Right lobe of liver (tissue), 6 donors: Measurements from ENCODE around the gene GPD1L. TPM values are rescaled to one million over a fixed set of nuclear protein-coding genes. Genes with fewer than 3 reads are reported as not detected.
"Not testable (repeated sequence)": the region's sequence is repeated elsewhere in the genome, so short reads cannot be mapped to it uniquely, and the experiment has no call there.

Source experiments
- ATAC-seq, 4 donors: fragments of 200-7000 bp; cut with Tn5 transposase; one replicate each; pipeline ENCODE4 v1.9.1; 2020; ENCODE audit warnings: mild to moderate bottlenecking in 4 of 4, moderate library complexity in 4 of 4
- DNase-seq, 3 donors: peaks; one replicate each; pipeline ENCODE4 v3.0.0-alpha.2; 2020
- H3K27ac ChIP-seq, 3 donors: fragments of 200-600 bp; one replicate each; pipeline ENCODE4 v1.8.0; 2022
- H3K27me3 ChIP-seq, 2 donors: fragments of 200-600 bp; one replicate each; pipeline ENCODE4 v1.8.0; 2022
- H3K36me3 ChIP-seq, 4 donors: fragments of 200-600 bp; sonication (generic) in 1 of 4; one replicate each; pipeline versions ENCODE4 v1.5.1 to v1.8.0; 2017 to 2022; ENCODE audit warnings: control low read depth in 1 of 4
- H3K4me1 ChIP-seq, 4 donors: fragments of 200-600 bp; sonication (generic) in 1 of 4; one replicate each; pipeline versions ENCODE4 v1.5.1 to v1.8.0; 2017 to 2022; ENCODE audit warnings: control low read depth in 1 of 4
- H3K4me3 ChIP-seq, 3 donors: fragments of 200-600 bp; one replicate each; pipeline ENCODE4 v1.8.0; 2022
- H3K9me3 ChIP-seq, 4 donors: fragments of 200-600 bp; sonication (generic) in 1 of 4; one replicate each; pipeline versions ENCODE4 v1.5.1 to v1.8.0; 2017 to 2022; ENCODE audit warnings: control low read depth in 1 of 4
- POLR2A ChIP-seq: fragments of 450-650 bp; IDR thresholded peaks from one replicate; pipeline ENCODE4 v1.6.1; 2017; ENCODE audit warnings: antibody characterized with exemption, mild to moderate bottlenecking
- WGBS: methylation state at CpG from one replicate; pipeline ENCODE4 v1.1.6; 2018; ENCODE audit warnings: low coverage, low lambda C conversion rate; ENCODE audit not compliant: insufficient coverage; ENCODE audit errors: missing lambda C conversion rate; 5-methylcytosine and 5-hydroxymethylcytosine counted together
- intact Hi-C, 2 donors: fragments of 100-400 bp; cut with DNase I; formaldehyde crosslinking; loops; one replicate each; pipeline versions ENCODE4 v1.11.2 to v1.14.1; 2022
- total RNA-seq, 6 experiments: library from RNA; depleted of rRNA in 2 of 6; stranded (reverse); fragments of >200 nt in 2 of 6; fragmentation: NEBNext Ultra II Directional in 3 of 6; extraction: Animal tissue kit (Norgen Biotek cat#: 25700) in 3 of 6; gene quantifications; one replicate each; pipeline versions ENCODE4 v1.1.0 to v1.2.4, GENCODE V29; 2016 to 2023
- TF ChIP-seq, protein P1 (sequence below), 4 donors: fragments of 200-600 bp in 3 of 4; fragments of 450-650 bp in 1 of 4; IDR thresholded peaks; one replicate each; pipeline versions ENCODE4 v1.5.1 to v1.8.0; 2016 to 2022; ENCODE audit warnings: antibody characterized with exemption in 4 of 4, mild to moderate bottlenecking in 2 of 4
- donor health status: DM: no; HTN: yes; CAD: no.
- donor health status: DM: no; HTN: no; CAD: no.
- donor health status: DM: no; HTN: no; CAD: no.
- donor health status: DM: no; HTN: yes; CAD: no.
- donor health status: DM: no; HTN: yes; CAD: no.

Gene GPD1L
- total RNA-seq, 6 experiments from 2014 or later = 1.5 to 3.3 (median 2.6) TPM

DNA sequence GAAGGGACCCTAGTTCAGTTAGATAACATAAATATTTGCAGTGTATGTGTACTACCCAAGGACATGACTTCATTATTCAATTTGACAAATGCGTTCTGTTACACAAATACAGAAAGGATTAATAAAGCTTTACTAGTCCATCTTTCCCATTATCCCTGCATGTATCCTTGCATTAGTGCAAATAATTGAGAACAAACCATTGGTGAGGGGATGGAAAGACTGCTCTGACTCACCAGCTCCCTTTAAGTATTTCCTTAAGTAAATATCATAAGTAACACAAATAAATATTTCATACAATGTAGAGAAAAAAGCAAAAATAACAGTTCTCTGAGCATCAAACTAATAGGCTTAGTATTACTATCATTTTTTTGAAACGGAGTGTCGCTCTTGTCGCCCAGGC is 1.9 kb upstream of the GPD1L start:
- 92% methylated on average over 4 of the region's 4 CpGs for WGBS
- intact Hi-C loops = no loop called here
- Histone ChIP-seq H3K9me3 (no peaks in the 10 kb centered on the region), H3K27ac (no peak overlapping the region), H3K4me3 (no peak overlapping the region), H3K27me3 (no peaks in the 10 kb centered on the region), H3K4me1 (no peaks in the 10 kb centered on the region), H3K36me3 (no peaks in the 10 kb centered on the region)
- TF ChIP-seq, protein P1, sequence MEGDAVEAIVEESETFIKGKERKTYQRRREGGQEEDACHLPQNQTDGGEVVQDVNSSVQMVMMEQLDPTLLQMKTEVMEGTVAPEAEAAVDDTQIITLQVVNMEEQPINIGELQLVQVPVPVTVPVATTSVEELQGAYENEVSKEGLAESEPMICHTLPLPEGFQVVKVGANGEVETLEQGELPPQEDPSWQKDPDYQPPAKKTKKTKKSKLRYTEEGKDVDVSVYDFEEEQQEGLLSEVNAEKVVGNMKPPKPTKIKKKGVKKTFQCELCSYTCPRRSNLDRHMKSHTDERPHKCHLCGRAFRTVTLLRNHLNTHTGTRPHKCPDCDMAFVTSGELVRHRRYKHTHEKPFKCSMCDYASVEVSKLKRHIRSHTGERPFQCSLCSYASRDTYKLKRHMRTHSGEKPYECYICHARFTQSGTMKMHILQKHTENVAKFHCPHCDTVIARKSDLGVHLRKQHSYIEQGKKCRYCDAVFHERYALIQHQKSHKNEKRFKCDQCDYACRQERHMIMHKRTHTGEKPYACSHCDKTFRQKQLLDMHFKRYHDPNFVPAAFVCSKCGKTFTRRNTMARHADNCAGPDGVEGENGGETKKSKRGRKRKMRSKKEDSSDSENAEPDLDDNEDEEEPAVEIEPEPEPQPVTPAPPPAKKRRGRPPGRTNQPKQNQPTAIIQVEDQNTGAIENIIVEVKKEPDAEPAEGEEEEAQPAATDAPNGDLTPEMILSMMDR (IDR thresholded peaks at IDR 0.05) = no peak
- no peak for TF ChIP-seq POLR2A
- DNase-seq (no peak), ATAC-seq (no peak)

DNA sequence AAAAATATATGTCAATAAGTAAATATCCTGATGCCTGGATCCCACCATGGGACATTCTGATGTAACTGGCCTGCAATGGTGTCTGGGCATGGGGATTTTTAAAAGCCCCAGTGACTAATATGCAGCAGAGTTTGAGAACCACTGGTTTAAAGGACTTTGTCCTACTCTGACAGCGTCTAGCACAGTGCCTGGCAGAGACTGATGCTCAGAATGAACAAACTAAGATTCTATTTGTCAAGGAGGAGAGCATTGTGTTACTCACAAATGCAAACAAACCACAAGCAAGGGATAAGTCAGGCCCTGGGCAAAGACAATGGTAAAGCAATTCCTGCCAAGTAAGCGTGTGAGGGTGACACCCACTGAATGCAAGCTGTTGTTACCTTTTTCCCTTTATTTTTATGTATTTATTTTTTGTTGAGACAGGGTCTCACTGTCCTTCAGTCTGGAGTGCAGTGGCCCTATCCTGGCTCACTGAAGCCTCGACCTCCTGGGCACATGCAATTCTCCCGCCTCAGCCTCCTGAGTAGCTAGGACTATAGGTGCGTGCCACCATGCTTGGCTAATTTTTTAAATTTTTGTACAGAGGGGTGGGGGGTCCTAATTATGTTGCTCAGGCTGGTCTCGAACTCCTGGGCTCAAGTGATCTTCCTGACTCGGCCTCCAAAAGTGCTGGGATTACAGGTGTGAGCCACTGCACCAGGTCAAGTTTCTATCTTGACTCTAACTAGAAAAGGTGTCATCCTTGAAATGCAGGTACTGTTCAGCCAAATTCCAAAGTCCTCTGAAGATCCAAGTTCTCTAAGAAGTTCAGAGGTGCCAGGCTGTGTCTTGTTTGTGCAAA is 909 bp upstream of the GPD1L start:
- no peak for TF ChIP-seq POLR2A
- TF ChIP-seq, protein P1 (IDR thresholded peaks at IDR 0.05) = no peak
- WGBS = 76% methylated on average over 6 of the region's 7 CpGs
- DNase-seq (no peak), ATAC-seq (no peak)
- no peaks in the 10 kb centered on the region for H3K4me1 ChIP-seq
- H3K27me3 ChIP-seq = no peaks in the 10 kb centered on the region
- H3K27ac ChIP-seq = no peak overlapping the region
- H3K36me3 ChIP-seq = no peaks in the 10 kb centered on the region
- peak overlapping the region in 1 of 3 donors; percentile 79 for H3K4me3 ChIP-seq
- intact Hi-C loops = no loop called here
- no peaks in the 10 kb centered on the region for H3K9me3 ChIP-seq

DNA sequence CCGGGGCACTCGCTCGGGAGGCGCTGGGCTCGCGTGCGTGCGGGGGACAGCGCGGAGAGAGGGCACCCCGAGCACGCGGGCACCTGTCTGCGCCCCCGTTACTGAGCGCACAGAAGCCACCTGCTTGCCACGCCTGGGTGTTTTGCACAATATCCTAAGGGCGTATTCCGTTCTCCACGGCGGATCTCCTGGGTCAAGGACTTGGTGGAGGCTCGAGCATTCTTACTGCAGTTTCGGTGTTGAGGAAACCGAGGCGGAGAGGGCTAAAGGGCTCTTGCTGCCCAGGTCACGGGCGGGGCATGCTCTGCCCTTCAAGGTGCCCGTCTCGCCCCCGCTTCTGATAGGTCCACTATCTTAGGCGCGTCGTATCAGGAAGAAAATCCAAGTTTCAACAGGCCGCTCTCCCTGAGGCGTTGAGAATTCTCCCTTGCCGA is 526 bp downstream of the GPD1L start:
- peak overlapping the region; percentile 61 to 79 (median 77) for H3K4me3 ChIP-seq
- DNase-seq (peak in 2 of 3 donors; percentile 29 to 49), ATAC-seq (peak; percentile 5 to 28 (median 17))
- no peak overlapping the region for H3K27ac ChIP-seq
- H3K27me3 ChIP-seq = no peaks in the 10 kb centered on the region
- no peaks in the 10 kb centered on the region for H3K4me1 ChIP-seq
- WGBS = 18% methylated on average over 17 of the region's 36 CpGs
- no peak for TF ChIP-seq POLR2A
- TF ChIP-seq, protein P1 (IDR thresholded peaks at IDR 0.05) = no peak
- intact Hi-C loops = no loop called here
- no peaks in the 10 kb centered on the region for H3K9me3 ChIP-seq
- H3K36me3 ChIP-seq = no peaks in the 10 kb centered on the region

DNA sequence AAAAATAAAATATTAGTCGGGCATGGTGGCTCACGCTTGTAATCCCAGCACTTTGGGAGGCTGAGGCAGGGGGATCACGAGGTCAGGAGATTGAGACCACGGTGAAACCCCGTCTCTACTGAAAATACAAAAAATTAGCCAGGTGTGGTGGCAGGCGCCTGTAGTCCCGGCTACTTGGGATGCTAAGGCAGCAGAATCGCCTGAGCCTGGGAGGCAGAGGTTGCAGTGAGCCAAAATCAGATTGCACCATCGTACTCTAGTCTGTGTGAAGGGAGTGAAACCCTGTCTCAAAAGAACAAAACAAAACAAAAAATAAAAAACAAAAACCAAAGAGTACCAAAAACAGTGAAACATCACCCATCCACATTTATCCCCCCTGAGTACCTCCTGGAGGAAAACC is 1.8 kb downstream of the GPD1L start:
- H3K27me3 ChIP-seq, H3K9me3 ChIP-seq, H3K27ac ChIP-seq, H3K4me1 ChIP-seq, DNase-seq, H3K4me3 ChIP-seq, ATAC-seq, H3K36me3 ChIP-seq, intact Hi-C loops: not testable (repeated sequence)
- 86% methylated on average over 6 of the region's 9 CpGs for WGBS

DNA sequence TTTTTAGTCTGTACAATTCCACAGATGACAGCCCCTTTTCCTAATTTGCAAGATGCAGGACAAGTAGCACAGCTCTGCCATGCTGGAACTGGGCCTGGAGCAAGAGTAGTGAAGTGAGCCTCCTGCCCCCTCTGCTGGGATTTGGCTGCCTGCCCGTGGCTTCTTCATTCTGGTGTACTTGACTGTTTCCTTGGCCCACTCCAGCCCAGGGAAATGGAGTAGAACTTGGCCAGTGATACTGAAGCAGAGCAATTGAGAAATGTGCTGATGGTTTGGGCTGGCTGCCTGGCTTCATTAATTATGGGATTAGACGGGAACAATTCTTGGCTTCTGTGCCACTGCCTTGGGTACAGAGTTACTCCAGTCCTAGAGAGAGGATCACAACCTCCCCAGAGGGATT is 2.8 kb downstream of the GPD1L start:
- WGBS = 33% methylated on average over 2 of the region's 2 CpGs
- Histone ChIP-seq H3K27me3 (no peaks in the 10 kb centered on the region), H3K9me3 (no peaks in the 10 kb centered on the region), H3K27ac (no peak overlapping the region), H3K4me3 (no peak overlapping the region), H3K36me3 (no peaks in the 10 kb centered on the region), H3K4me1 (no peaks in the 10 kb centered on the region)
- TF ChIP-seq POLR2A = no peak
- TF ChIP-seq, protein P1 (IDR thresholded peaks at IDR 0.05) = no peak
- intact Hi-C loops = no loop called here
- DNase-seq = peak; percentile 31 to 61 (median 59)
- ATAC-seq = no peak
